ENCODE results near the gene MCU. TPM values are rescaled to one million over a fixed set of nuclear protein-coding genes. Genes with fewer than 3 reads are reported as not detected.

The MCU gene
- total and polyA plus RNA-seq, 2 of the 4 experiments (the other 2 are of a cell fraction): 36.2 to 36.7 TPM

DNA sequence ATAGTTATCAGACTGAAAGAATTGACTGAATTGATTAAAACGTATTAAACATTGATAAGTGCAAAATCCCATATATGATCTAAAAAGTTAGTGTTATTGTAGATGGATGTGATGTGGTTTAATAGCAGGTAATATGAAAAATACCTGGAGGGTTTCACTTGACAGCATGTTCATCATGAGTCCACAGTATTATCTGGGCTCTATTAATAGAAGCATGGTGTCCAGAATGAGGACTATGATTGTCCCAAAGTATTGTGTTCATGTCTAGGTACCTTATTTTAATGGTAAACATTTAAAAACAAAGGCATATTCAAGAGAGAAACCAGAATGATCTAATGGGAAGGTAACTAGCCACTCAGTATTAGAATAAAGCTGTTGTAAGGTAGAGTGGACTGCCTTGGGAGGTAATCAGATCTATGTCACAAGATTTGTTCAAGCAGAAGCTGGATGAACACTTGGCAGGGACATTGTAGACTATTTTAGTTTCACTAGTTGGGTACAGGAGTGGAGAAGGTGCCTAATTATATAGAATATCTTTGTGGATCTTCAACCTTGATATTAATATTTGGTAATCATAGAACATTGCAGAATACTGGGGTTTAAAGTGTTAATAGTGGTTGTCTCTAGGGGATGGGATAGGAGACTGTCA is 43.5 kb downstream of the MCU start:
- Histone ChIP-seq H3K4ac (ENCODE audit: low read depth, low read length) (no peak overlapping the region), H2BK20ac (ENCODE audit: low read depth, low read length) (no peak overlapping the region; the same call in 1 of the 2 replicates), H3K14ac (replicated peaks; ENCODE audit: low read depth, low read length) (no peak overlapping the region), H3K27me3 (ENCODE audit: control insufficient read depth, insufficient read depth, low read length) (no peaks in the 10 kb centered on the region), H2AK5ac (ENCODE audit: low read depth, low read length) (no peak overlapping the region), H4K91ac (ENCODE audit: insufficient read depth, low read depth, low read length) (no peak overlapping the region), H3K4me3 (ENCODE audit: insufficient read depth, low read depth, low read length) (no peak overlapping the region), H4K20me1 (ENCODE audit: insufficient read depth, low read length) (0 out of 2 replicates have a peak, but pooled peaks cover 3% of the 10 kb centered on the region), H2BK15ac (ENCODE audit: low read depth, low read length) (no peak overlapping the region), H3K9me3 (ENCODE audit: control insufficient read depth, insufficient read depth, low read length) (no peaks in the 10 kb centered on the region), H4K5ac (ENCODE audit: low read depth, low read length) (no peak overlapping the region), H3K9ac (ENCODE audit: low read depth, low read length) (no peak overlapping the region), H2BK120ac (ENCODE audit: low read depth, low read length) (no peak overlapping the region), H3K18ac (ENCODE audit: low read depth, low read length) (peak overlapping the region; percentile 39; the same call in 1 of the 2 replicates), H3K4me1 (ENCODE audit: control insufficient read depth, insufficient read depth, low read length) (peaks cover 15% of the 10 kb centered on the region), H3K27ac (ENCODE audit: insufficient read depth, low read length) (no peak overlapping the region), H3K56ac (ENCODE audit: extremely low read depth, insufficient read depth, low read length) (no peak overlapping the region), H3K9me1 (ENCODE audit: insufficient read depth, low read length) (peaks cover 2% of the 10 kb centered on the region; the same call in 1 of the 2 replicates), H3K36me3 (ENCODE audit: control insufficient read depth, insufficient read depth, low read length) (no peaks in the 10 kb centered on the region), H2BK5ac (ENCODE audit: low read depth, low read length, poor library complexity, severe bottlenecking) (peak overlapping the region; percentile 49), H4K8ac (ENCODE audit: low read depth in 2 of 2, low read length in 2 of 2) (no peak overlapping the region), H2AFZ (replicated peaks; ENCODE audit: low read length, poor library complexity) (no peak overlapping the region), H3K4me2 (ENCODE audit: low read depth, low read length) (no peak overlapping the region), H2AK9ac (replicated peaks; ENCODE audit: low read depth, low read length, poor library complexity) (no peak overlapping the region), H3K79me1 (ENCODE audit: low read depth in 1 of 2, low read length in 2 of 2) (peaks cover 19 to 69% of the 10 kb centered on the region in 2 experiments), H3K23ac (ENCODE audit: low read depth, low read length) (peak overlapping the region; percentile 84; the same call in 1 of the 2 replicates)
- in situ Hi-C loops (cut with MboI; ENCODE audit: low sequenced_read_pairs): no loop called here
- dilution Hi-C loops (cut with HindIII; ENCODE audit: low sequenced_read_pairs, unreplicated experiment): no loop called here
- no peak for DNase-seq
- no CpG with 5 or more reads among the region's 1 CpG for WGBS, 2 experiments (ENCODE audit: extremely low coverage in 2 of 2, insufficient read length in 1 of 2)
- ChIA-PET CTCF (no interaction called here), POLR2A (ENCODE audit: unreplicated experiment) (interaction anchor here (0.5 kb wide), 1 partner anchor 24 kb away, joined by 4 read pairs; no protein-coding TSS in a partner anchor)
- BruUV-seq (replicated peaks): no TSS peak
- TF ChIP-seq MXI1 (IDR thresholded peaks at IDR 0.05; ENCODE audit: borderline replicate concordance, low read depth, low read length): no peak
- TF ChIP-seq BHLHE40 (IDR thresholded peaks at IDR 0.05; ENCODE audit: low read depth, low read length): no peak
- TF ChIP-seq NFE2L2 (IDR thresholded peaks at IDR 0.05; ENCODE audit: low read depth, low read length): no peak
- no peak for TF ChIP-seq RFX5 (IDR thresholded peaks at IDR 0.05; ENCODE audit: low read depth, low read length)
- no peak for TF ChIP-seq MAFK (IDR thresholded peaks at IDR 0.05; ENCODE audit: low read depth, low read length)
- TF ChIP-seq MAZ (IDR thresholded peaks at IDR 0.05; ENCODE audit: borderline replicate concordance, low read depth, low read length): no peak
- TF ChIP-seq RCOR1 (IDR thresholded peaks at IDR 0.05; ENCODE audit: insufficient replicate concordance, low read length): no peak
- TF ChIP-seq, protein P1, sequence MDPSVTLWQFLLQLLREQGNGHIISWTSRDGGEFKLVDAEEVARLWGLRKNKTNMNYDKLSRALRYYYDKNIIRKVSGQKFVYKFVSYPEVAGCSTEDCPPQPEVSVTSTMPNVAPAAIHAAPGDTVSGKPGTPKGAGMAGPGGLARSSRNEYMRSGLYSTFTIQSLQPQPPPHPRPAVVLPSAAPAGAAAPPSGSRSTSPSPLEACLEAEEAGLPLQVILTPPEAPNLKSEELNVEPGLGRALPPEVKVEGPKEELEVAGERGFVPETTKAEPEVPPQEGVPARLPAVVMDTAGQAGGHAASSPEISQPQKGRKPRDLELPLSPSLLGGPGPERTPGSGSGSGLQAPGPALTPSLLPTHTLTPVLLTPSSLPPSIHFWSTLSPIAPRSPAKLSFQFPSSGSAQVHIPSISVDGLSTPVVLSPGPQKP (IDR thresholded peaks at IDR 0.05; ENCODE audit: borderline replicate concordance, low read depth, low read length): no peak
- intact Hi-C loops (cut with micrococcal nuclease): no loop called here
- no peak for ATAC-seq (ENCODE audit: low read depth)

Measured in IMR-90 (cell line).